ENCODE results near the gene SUPV3L1.
"Not testable (repeated sequence)": the region's sequence is repeated elsewhere in the genome, so short reads cannot be mapped to it uniquely, and the experiment has no call there.

The SUPV3L1 gene

GRCh38 chr10:69232736-69233480, 52.9 kb downstream of the SUPV3L1 start:
- no peak for FAIRE-seq

GRCh38 chr10:69234447-69234846, 54.4 kb downstream of the SUPV3L1 start:
- no peak for FAIRE-seq

GRCh38 chr10:69237528-69238159, 57.6 kb downstream of the SUPV3L1 start:
- no peak for FAIRE-seq

DNA sequence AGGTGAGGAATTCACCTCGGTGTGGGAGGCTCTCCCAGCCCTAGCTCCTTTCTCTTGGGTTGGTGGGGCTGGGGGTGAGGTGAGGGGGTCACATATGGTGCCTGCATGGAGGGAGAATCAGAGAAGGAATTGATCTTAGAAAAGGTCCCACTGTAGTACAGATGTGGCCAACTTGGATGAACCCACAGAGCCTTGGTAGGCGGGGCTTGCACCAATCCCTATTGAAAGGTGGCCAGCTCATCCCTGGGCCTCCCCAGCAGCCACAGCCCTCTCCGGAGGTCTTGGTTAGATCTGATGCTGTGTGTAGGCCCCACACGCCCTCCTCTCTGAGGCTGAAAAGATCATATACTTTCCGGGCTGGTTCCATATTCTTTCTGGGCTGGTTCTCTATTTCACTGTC, 59.1 kb downstream of the SUPV3L1 start:
- no peak for FAIRE-seq

GRCh38 chr10:69239816-69240434, 59.9 kb downstream of the SUPV3L1 start:
- FAIRE-seq, result no peak

DNA sequence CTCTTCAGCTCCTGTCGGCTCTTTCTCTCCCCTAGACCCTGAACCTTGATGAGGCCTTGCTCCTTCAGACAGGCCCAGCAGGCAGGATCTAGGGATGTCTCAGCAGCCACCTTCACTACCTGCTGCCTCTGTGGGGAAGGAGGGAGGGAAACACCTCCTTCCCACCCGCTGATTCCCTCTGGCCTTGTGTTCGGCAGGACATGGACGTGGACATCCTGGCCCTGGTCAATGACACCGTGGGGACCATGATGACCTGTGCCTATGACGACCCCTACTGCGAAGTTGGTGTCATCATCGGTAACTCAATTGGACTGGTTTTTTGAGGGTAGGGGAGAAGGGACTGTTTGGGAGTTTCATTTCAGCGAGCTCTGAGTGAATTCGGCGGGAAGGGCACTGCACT, 60.4 kb downstream of the SUPV3L1 start:
- FAIRE-seq, result no peak

DNA sequence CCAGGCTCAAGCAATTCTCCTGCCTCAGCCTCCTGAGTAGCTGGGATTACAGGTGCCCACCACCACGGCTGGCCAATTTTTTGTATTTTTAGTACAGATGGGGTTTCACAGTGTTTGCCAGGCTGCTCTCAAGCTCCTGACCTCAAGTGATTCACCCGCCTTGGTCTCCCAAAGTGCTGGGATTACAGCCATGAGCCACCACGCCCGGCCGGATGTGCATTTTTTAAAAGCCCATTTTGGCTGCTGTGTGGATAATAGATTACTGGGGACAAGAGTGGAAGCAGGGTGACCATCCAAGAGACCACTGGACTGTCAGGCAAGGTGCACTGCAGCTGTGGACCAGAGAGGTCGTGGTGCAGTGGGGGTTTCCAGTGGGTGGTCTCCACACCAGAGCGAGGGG, 61.5 kb downstream of the SUPV3L1 start:
- no peak for FAIRE-seq

DNA sequence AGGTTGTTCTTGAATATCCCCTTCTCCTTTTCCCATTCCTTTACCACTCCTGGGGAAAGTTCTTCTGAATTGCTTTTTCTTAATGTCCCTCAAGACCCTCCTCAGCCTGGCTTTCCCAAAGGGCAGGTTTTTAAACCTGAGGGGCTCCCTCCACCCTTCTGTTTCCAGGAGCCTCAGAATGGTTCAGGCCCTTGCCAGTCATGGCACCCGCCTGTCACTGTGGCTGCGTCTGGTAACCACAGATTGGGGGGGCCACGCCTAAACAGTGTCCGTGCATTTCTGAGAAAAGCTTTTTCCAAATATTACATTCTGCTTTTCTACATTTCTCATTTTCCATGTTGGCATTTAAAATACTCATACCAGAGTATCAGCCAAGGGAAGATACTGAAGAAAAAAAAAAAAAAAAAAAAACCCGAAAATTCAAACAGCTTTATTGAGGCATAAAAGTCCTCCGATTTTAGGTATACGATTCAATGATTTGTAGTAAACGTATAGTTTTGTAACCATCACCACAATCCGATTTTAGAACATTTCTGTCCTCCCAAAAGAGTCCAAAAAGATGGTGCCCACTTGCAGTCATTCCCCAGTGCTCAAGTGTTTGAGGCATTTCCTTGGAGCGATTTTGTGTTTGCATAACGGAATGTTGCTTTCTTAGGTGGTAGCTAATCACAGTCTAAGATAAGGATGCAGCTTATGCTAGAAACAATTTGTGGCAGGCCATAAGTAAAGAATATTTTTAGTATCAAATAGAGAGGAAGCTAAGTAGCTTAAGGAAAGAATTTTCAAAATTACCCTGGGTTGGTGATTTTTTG, 62.2 kb downstream of the SUPV3L1 start:
- FAIRE-seq, result no peak

DNA sequence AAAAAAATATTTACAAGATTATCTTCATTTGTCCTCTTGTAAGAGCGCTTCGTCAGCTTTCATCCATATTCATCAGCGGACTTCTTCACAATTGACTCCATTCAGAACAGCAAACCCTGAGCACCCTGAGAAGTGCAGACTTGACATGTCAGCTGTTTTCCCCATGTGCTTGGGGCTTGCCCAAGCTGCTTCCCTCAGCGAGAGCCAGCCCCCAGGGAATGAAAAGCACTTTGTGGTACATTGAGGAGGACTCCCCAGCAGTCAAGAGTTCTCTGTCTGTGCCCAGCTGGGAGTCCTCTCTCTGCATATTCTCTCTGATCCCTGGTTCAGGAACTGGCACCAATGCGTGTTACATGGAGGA, 62.8 kb downstream of the SUPV3L1 start:
- no peak for FAIRE-seq

DNA sequence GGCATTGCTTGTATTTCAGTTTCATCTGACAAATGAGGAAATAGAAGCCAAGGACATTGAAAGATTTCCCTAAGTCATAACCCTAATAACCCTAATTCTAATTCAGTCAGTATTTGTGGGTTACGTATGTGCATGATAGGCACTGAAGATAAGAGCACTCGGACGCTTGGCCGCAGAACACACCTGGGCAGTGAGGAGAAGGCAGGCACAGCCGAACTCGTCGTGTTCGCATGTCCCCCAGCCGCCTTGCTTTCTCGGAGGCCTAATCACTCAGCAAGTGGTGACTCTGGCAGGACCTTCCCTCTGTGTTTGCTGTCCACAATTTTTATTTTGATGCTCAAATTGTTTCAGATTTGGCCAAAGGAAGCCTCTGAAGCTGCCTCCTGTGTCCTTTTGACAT, 63.8 kb downstream of the SUPV3L1 start:
- no peak for FAIRE-seq

GRCh38 chr10:69246036-69246435, 66.0 kb downstream of the SUPV3L1 start:
- no peak for FAIRE-seq

DNA sequence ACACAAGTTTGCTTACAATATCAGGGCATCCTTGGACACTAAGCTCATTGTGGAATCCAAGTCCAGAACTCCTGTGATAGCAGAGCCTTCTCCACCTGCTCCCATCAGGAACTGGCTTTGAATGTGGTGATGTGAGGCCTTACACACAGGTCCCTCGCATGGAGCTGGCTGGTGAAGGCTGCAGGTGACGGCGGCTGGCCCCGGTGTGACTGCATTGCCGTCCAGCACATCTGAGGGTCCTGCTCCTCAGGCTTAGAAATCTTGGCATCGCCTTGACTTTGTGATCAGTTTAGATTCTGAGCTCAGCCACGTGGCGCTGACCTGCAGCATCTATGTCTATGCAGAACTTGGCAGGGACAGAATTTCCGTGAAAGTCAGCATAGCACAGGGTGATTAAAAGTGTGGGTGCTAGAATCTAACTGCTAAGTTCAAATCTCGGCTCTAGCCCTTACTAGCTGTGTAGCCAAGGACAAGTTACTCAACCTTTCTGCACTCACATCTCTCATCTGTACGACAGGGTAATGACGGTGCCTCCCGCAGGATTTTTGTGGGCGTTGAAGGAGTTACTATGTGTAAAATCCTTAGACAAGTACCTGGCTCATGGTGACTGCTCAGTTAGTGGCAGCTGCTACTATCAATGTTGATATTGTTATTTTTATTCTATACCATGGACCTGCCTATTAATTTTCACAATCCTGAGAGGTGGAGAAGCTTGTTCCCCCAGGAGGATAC, 66.7 kb downstream of the SUPV3L1 start:
- no peak for FAIRE-seq

DNA sequence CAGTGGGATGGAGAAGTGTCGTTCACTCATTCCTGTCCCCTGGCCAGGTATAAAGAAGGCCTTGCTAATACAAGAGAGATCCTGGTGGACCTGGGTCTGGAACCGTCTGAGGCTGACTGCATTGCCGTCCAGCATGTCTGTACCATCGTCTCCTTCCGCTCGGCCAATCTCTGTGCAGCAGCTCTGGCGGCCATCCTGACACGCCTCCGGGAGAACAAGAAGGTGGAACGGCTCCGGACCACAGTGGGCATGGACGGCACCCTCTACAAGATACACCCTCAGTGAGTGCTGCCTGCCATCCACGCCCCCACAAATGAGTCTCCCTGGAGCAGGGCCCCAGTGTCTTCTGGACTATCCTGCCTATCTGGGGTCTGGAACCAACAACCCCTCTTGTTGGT, 67.3 kb downstream of the SUPV3L1 start:
- FAIRE-seq, result no peak

- no peak for FAIRE-seq
Observed at GRCh38 chr10:69248117-69248730, 68.2 kb downstream of the SUPV3L1 start.

GRCh38 chr10:69250041-69250440, 70.0 kb downstream of the SUPV3L1 start:
- FAIRE-seq, result no peak

DNA sequence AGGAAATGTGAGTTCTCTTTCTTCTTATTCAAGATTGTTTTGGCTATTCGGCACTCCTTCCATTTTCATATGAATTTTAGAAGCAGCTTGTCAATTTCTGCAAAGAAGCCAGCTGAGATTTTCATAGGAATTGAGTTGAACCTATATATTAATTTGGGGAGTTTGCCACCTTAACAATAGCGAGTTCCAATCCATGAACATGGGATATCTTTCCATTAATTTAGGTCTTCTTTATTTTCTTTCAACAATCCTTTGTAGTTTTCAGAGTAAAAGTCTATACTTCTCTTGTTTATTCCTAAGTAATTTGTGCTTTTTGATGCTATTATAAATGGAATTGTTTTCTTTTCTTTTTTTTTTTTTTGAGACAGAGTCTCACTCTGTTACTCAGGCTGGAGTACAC, 71.4 kb downstream of the SUPV3L1 start:
- not testable (repeated sequence) for FAIRE-seq

GRCh38 chr10:69253171-69253570, 73.1 kb downstream of the SUPV3L1 start:
- FAIRE-seq, result no peak

DNA sequence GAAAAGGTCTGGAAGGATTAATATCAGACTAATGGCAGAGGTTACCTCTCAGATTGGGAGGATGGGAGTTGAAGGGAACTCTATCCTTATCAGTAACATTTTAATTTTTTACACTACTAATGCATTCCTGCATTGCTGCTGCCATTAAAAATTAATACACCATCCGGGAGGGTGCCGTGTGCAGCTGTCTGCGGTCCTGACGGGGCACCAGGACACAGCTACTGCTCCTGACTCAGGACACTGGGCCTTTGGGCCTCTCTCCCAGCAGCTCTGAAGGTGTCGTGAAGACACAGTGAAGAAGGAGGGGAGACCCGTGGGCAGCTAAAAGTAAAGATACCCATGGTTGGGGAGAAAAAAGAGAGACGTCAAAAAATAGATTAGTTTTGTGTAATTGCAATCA, 74.8 kb downstream of the SUPV3L1 start:
- FAIRE-seq, result no peak

Data from islet of Langerhans (tissue), 1 donor.